HG02981 (cell line): ENCODE data around the gene EZR.

Experiments used
- ATAC-seq: cut with Tn5 transposase; IDR thresholded peaks from one replicate; pipeline ENCODE4 v1.9.1; 2021; ENCODE audit warnings: mild to moderate bottlenecking, moderate library complexity; ENCODE audit not compliant: unreplicated experiment

The EZR gene

DNA sequence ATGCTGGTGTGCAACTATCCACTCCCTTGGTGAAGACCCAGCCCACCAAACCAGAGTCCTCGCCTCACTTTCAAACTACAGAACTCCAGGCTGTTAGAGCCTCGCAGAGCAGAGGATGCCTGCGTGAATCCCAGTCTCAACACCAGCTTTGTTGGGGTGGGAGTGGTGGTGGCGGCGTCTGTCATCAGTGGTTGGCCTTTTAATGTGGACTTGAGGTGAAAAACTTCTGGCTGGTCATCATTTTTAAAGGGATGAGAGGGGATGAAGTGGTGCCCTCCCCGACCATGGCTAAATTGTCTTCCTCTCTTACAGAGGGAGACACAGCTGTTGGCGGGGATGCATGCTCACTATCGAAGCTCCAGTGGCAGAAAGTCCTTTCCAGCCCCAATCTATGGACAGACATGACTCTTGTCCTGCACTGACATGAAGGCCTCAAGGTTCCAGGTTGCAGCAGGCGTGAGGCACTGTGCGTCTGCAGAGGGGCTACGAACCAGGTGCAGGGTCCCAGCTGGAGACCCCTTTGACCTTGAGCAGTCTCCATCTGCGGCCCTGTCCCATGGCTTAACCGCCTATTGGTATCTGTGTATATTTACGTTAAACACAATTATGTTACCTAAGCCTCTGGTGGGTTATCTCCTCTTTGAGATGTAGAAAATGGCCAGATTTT, 54.9 kb downstream of the EZR start:
- no peak for ATAC-seq

DNA sequence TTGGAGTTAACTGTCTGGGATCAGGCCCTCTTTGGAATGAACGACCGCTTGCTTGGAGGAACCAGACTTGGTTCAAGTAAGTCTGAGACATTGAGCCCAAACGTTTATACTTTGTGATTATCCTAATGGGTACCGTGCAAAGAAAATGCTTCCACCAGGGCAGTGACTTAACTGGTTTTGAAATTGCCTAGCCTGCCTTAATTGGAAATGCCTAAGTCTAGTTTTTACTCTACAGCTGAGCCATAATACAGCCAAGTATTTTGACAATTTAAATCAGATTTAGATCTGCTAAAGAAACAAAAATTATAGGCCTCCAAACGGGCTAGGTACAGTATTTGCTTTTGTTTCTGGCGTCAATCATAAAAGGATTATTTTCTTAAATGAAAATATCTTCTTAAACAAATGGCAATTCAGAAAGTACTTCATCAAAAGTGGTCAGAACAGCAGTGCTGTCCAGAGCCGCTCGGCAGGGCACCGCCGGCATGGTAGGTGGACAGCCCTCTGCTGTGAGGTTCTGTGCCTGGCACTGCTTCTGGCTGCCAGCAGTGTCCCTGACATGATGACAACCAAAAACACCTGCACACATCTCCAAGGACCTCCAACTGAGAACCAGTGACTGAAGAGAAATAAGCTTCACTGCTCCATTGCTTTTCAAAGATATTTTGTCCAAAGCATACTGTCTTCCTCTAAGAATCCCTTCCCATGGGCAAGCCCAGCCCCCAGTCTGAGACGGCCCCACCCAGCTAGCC, 55.6 kb downstream of the EZR start:
- no peak for ATAC-seq

DNA sequence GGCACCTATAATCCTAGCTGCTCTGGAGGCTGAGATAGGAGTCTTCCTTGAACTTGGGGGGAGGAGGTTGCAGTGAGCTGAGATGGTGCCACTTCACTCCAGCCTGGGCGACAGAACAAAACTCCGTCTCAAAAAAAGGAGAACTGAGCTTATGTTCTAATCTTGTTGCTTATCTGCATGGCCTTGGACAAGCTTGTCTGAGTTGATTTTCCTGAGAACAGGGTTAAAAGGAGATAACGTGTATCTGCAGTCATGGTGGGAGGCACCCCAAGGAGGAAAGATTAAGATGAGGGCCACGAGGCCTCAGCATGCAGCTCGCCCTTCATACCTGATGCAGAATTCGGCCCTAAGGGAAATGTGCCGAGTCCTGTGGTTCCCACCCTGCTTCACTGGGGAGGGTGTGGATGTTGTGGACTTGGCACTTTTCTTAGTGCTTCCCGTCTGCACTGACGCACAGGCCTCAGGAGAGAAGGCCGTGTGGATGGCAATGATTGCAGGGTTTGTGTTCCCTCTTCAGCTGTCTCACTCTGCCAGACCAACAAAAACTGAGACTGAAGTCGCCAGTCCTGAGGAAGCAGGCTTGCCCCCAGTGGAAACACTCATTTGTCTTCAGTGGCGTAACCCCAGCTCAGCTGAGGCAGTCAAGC, 56.3 kb downstream of the EZR start:
- ATAC-seq: no peak

DNA sequence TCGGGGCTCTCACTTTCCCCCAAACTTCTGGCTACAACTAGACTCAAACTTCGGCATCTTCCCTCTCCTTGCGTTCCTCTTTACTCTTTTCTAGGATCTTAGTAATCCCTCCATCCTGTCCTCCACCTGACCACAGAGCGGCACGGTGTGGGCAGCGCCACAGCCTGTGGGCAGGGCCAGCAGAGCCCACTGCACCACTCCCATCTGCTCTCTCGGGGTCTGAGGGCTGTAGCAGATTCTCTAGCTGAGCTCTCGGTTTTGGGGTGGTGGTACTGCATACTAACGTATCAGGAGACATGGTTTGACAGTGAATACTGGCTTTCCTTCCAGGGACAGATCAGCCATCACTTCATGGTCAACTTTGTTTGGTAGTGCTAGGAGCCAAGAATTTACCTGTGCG, 57.4 kb downstream of the EZR start:
- ATAC-seq: no peak

DNA sequence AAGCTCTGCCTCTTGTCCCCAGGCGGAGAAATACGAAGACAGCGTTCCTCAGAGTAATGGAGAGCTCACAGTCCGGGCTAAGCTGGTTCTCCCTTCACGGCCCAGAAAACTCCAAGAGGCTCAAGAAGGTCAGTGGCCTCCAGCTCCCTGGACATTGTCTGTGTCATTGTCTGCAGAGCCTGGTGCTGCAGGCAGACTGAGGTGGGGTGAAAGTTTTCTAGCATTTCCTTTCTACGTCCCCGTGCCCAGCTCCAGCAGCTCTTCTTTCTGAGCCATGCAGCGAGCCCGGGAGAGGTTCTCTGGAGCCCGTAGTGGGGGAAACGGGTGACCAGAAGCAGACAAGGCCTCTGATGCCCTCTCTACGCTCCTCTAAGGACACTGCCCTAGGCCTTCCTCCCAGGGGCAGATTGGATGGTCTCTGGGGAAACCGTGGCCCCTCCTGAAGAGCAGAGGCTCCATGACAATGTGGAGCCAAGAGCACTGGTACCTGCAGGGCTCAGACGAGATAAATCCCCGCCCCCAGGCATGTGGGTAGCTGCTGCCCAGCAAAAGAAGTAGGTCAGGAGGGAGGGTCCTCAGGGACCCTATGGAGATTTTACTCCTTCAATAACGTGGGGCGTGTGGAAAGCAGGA, 58.4 kb downstream of the EZR start:
- no peak for ATAC-seq

DNA sequence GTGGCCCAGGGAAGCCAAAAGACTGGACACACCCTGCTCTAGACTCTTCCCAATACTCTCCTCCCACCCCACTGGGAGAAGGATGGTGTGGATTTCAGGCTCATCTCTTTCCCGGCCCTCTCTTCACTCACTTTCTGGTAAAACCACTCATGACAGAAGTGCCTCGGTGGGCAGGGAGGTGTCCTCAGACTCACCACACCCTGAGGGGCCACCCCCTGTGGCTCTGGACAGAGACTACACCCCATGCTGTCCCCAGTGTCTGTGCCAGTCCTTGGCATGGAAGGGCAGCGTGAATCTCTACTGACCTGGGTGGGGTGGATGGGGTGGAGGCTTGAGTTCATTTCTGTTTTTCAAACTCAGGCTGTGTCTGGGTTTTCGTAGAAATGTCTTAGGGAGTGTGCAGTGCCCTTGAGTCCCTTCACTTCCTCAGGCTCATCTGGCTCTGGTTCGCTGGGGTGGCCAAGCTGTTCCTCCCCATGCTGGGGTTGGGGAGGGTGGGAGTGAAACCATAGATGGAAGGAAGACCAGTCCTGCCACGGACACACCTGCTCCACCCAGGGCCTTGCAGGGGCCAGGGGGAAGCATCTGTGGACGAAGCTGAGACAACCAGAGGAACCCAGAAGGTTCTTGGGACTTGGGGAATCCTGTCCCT, 59.1 kb downstream of the EZR start:
- no peak for ATAC-seq

DNA sequence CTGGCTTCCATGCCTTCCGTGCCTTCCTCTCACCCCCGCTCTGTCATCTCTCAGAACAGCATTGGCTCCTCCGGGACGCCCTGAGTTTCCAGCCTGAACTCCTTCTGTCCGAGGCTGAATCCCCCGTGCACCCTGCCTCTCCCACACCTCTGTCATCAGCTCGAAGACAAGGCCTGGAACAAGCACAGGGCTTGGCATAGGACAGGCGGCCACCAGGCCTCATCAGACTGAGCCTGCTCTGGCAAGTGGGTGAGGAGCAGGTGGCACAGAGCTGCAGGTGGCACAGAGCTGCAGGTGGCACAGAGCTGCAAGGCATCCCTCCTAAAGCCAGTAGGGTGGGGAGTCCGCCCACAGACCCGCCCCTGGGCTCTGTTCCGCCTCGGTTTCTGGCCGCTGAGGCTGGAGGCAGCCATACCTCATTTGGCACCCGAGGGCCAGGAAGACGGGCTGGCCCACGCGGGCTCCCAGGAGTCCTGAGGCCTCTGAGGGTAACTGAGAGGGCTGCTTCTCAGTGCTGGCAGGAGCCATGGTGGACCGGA, 60.2 kb downstream of the EZR start:
- ATAC-seq: no peak

DNA sequence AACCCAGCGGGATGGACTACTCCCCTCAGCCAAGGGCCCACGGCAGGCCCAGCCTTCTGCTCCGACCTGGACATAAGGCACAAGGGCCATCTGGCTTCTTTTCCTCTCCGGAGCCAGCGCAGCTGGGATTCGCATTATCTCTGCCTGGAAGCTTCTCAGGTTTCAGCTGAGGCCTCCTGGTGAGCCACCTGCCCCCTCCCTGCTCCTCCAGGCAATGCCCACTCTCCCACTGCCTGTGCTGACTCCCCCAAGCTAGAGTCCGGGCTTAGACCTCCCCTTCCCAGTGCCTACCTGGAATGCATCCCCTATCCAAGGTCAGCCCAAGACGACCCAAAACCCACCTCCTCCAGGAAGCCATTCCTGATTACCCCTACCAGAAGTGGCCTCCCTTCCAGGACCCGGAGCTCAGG, 60.7 kb downstream of the EZR start:
- ATAC-seq: no peak

DNA sequence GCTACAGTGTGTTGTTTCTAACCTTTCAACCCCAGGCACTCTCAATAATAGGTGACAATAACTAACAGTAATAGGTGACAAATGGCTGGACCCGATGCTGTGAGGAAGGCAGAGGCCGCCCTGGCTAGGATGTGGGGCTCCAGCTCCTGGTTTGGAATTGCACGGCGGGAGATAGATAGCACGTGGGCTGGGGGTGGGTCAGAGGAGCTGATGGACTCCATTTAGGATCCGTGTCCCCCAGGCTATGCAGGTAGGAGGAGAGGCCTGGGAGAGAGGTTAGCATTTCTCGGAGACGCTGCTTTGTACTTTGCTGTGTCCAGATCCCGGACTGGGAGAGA, 61.4 kb downstream of the EZR start:
- ATAC-seq: no peak

DNA sequence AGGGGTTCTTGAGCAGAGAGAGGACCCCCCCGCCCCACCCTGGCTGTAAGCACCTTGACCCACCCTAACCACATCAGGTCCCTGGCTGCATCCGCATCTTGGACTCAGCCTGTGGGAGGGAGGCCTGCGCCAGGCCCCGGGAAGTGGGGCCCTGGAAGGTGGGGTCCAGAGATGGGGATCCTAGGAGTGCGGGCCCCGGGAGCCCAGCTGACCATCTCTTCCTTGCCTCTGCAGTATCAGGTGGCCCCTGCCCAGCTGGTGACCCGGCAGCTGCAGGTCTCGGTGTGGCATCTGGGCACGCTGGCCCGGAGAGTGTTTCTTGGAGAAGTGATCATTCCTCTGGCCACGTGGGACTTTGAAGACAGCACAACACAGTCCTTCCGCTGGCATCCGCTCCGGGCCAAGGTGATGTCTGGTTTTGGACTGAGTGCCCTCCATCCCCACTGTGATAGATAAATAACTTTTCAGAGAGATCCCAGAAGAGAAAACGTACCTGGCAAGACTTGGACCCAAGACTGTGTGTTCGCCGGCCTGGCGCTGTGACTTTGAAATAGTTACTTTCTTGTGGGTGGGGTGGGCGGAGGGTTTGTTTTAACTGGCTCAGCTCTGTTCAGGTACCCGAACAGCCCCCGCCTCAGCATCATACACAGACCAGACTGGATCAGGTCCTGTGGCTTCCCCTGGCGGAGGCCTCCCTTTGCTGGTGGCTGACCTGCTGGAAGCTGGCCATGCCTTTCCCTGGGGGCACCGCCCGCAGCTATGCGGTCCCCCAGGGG, 62.0 kb downstream of the EZR start:
- no peak for ATAC-seq

DNA sequence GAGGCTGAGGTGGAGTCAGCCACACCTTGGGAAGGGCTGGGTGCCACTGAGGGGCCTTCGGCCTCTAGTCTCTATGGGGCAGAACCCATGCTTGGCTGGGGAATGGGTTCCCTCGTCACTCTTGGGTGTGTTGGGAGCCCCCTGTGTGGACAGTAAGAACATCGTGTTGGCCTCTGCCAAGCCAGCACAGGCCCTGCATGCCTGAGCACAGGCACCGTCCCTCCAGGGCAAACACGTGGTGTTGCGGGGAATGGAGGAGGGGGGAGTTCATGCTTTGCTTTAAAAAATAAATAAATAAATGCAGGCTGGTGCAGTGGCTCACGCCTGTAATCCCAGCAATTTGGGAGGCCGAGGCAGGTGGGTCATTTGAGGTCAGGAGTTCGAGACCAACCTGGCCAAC, 63.0 kb downstream of the EZR start:
- no peak for ATAC-seq

DNA sequence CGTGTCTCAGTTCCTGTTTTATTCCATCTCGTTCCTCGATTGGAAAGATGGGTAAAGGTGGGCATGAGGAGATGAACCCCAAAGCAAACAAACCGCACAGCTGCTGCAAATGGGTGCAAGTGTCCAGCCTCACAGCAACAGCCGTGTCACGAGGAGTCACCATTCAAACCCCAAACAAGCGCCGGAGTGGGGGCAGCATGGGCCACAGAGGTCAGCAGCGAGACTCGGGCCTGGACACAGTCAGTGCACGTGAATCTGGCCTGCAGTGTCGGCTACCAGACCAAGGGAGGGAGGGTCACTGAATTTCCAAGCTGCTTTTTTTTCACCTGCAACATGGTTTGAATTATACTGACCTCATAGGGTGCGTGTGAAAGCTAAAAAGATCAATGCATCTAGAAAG, 63.5 kb downstream of the EZR start:
- ATAC-seq: no peak

DNA sequence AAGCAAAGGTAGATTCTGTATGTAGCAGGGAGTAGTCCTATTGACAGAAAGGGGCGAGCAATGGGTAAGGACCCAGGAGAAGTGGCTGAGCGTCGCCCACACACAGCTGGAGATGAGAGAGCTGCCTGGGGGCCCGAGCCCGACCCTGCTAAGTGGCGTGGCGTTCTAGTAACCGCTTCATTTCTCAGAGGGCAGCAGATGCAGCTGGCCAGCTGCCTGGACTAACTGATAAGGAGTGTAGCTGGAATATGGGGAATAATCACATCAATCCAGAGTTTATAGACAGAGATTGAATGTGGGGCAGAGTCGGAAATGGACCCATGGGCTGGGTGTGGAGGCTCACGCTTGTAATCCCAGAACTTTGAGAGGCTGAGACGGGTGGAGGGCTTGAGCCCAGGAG, 64.4 kb downstream of the EZR start:
- ATAC-seq: no peak

DNA sequence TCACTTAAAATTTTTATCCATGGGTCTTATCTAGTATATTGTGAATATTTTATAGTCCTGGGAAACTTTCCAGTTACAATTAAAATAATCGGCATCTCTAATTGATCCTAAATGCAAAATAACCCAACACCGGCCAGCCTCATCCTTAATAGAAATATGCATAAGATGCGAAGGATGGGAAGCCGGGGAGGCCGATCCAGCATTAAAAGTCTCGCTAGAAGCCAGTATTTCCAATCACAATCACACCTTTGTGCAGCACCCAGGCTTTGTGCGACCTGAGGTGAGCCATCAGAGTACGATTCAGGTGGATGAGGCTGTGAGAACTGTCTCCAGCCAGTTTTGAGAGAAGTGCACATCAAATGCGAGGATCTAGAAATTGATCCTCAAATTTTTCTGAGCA, 65.4 kb downstream of the EZR start:
- no peak for ATAC-seq

DNA sequence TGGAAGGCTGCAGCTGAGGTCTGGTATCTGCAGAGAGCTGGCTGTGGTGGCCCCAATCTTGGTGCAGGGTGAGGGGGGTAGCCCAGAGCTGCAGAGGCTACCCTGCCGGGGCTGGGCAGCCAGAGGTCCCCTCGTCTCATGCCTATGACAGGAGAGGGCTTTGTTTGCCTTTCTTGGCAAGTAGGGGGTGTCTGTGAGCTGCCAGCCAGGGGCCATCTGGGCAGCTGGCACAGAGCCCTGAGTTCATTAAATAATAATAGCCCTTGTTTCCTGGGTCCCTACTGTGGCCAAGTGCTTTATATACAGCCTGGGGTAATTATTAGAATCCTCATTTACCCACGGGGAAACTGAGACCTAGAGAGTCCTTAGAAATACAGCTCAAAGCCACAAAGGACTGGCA, 66.6 kb downstream of the EZR start:
- ATAC-seq: no peak

DNA sequence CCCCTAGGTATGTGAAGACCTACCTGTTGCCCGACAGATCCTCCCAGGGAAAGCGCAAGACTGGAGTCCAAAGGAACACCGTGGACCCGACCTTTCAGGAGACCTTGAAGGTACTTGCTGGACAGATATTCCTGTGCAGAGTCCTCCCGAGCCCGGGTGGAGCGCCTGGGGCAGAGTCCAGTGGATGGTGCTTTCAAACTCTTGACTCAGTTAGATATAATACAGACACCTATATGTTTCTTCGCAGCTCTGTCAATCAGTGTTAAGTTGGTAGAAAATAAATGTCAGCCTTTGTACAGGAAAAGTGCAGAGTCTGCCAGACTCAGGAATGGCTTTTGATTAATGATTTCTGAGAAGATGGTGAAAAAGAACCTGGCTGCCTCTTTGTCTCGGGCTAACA, 67.2 kb downstream of the EZR start:
- no peak for ATAC-seq

DNA sequence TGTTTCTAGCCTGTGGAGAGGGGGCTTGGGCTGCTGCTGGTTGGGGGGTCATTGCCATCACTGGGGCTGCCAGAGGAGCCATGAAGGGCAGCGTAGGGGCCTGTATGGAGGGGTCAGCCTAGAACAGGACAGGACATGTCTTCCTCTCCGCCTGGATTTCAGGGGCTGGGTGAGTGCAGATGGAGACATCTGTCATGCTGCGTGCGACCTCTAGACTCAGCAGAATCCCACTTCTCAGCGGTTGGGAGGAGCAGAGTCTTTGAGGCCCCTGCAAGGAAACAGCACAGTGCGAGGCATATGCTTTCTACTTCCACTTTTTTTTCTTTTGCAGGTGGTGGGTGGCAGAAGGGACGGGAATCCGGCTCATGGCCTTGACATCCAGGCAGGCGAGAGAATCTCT, 67.9 kb downstream of the EZR start:
- ATAC-seq: no peak

DNA sequence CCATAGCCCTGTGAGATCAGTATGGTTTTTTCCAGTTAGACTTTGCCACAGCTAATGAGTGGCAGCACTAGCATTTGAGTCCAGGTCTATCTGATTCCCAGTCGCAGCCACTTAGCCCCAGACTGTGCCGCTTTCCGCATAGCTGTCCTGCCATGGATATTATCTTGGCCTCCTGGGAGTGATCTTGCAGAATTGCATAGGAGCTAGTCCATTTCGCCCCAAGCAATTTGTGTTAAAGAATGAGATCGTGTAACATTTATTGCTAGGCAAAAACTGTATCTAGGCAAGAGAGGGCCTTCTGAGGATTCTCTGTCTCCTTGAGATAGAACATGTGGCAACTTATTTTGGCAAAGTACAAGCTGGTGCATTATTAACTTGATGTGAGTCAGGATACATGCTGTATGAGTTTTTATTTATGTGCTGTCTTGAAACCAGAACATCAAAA, 74.2 kb downstream of the EZR start:
- no peak for ATAC-seq

DNA sequence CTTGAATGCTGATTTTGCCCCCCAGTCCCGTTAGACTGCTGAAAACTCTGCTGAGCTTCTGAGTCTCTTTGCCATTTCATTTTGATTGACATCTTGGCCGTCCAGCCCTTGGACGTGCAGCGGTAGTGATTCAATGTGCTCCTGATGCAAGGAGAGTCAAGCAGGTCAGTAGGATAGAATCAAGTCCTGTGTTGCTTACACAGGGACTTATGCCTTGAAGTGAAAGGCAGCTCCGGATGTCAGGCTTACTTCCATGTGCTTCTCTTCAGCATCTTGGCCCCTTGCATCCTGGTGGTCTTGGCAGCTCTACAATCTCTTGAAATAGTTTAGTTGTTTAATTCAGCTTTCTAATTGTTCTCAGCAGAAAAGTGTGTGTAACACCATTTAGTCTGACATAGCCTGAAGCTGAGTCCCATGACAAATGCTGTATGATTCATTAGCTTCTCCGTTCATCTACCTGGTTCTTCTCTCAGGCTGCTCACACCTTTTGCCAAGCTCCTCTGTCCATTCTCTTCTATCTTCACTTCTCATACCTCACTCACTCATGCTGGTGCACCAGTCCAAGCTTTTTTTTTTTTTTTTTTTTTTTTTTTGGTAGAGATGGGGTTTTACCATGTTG, 76.0 kb downstream of the EZR start:
- no peak for ATAC-seq

DNA sequence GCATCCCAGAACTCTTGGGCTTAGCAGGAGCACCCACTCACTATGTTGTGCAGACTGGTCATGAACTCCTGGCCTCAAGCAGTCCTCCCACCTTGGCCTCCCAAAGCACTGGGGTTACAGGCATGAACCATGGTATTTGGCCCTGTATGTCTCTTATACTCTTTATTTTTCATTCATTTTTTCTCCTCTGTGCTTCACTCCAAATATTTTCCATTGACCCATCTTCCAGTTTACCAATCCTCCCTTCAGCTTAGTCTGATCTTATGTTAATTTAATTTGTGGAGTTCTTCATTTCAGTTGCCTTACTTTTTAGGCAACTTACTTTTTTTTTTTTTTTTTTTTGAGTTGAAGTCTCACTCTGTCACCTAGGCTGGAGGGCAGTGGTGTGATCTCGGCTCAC, 79.5 kb downstream of the EZR start:
- ATAC-seq: no peak
